ENCODE measurements around the gene IL22RA2.
"Not testable (repeated sequence)": the region's sequence is repeated elsewhere in the genome, so short reads cannot be mapped to it uniquely, and the experiment has no call there.

The IL22RA2 gene

GRCh38 chr6:137216875-137217553, 43.6 kb upstream of the IL22RA2 start:
- no peak overlapping the region for H3K4me3 ChIP-seq (ENCODE audit: low read length)
- DNase-seq (ENCODE audit: low read depth): no peak
- TF ChIP-seq CTCF (conservative IDR thresholded peaks at IDR 0.05; ENCODE audit: low read depth, low read length): no peak

GRCh38 chr6:137216106-137216505, 42.7 kb upstream of the IL22RA2 start:
- no peak overlapping the region for H3K4me3 ChIP-seq (ENCODE audit: low read length)
- no peak for TF ChIP-seq CTCF (conservative IDR thresholded peaks at IDR 0.05; ENCODE audit: low read depth, low read length)
- no peak for DNase-seq (ENCODE audit: low read depth)

GRCh38 chr6:137215630-137216029, 42.2 kb upstream of the IL22RA2 start:
- not testable (repeated sequence) for DNase-seq (ENCODE audit: low read depth); H3K4me3 ChIP-seq (ENCODE audit: low read length)

- no peak overlapping the region for H3K4me3 ChIP-seq (ENCODE audit: low read length)
- no peak for DNase-seq (ENCODE audit: low read depth)
- no peak for TF ChIP-seq CTCF (conservative IDR thresholded peaks at IDR 0.05; ENCODE audit: low read depth, low read length)
Observed at GRCh38 chr6:137214931-137215330, 41.5 kb upstream of the IL22RA2 start.

GRCh38 chr6:137213813-137214212, 40.4 kb upstream of the IL22RA2 start:
- H3K4me3 ChIP-seq (ENCODE audit: low read length): no peak overlapping the region
- TF ChIP-seq CTCF (conservative IDR thresholded peaks at IDR 0.05; ENCODE audit: low read depth, low read length): no peak
- no peak for DNase-seq (ENCODE audit: low read depth)

- DNase-seq (ENCODE audit: low read depth): no peak
- no peak overlapping the region for H3K4me3 ChIP-seq (ENCODE audit: low read length)
- TF ChIP-seq CTCF (conservative IDR thresholded peaks at IDR 0.05; ENCODE audit: low read depth, low read length): no peak
Observed at GRCh38 chr6:137213331-137213740, 39.9 kb upstream of the IL22RA2 start.

GRCh38 chr6:137211910-137212309, 38.5 kb upstream of the IL22RA2 start:
- no peak for TF ChIP-seq CTCF (conservative IDR thresholded peaks at IDR 0.05; ENCODE audit: low read depth, low read length)
- no peak for DNase-seq (ENCODE audit: low read depth)
- no peak overlapping the region for H3K4me3 ChIP-seq (ENCODE audit: low read length)

All from retinal pigment epithelial cell (primary cell).